GM19324 (cell line): ENCODE results near the gene PLB1.
"Not testable (repeated sequence)": the region's sequence is repeated elsewhere in the genome, so short reads cannot be mapped to it uniquely, and the experiment has no call there.

ENCODE experiments used
- ATAC-seq: cut with Tn5 transposase; IDR thresholded peaks from one replicate; pipeline ENCODE4 v1.9.1; 2021; ENCODE audit warnings: mild to moderate bottlenecking, moderate library complexity; ENCODE audit not compliant: unreplicated experiment, low FRiP score

Gene PLB1

GRCh38 chr2:28656937-28657615 lies 161.2 kb downstream of the PLB1 start:
- ATAC-seq: no peak

GRCh38 chr2:28658369-28658768 lies 162.5 kb downstream of the PLB1 start:
- no peak for ATAC-seq

GRCh38 chr2:28659127-28659526 lies 163.3 kb downstream of the PLB1 start:
- no peak for ATAC-seq

- ATAC-seq: no peak
Measured at GRCh38 chr2:28661589-28662001, 165.7 kb downstream of the PLB1 start.

GRCh38 chr2:28662044-28662443 lies 166.2 kb downstream of the PLB1 start:
- ATAC-seq: no peak

DNA sequence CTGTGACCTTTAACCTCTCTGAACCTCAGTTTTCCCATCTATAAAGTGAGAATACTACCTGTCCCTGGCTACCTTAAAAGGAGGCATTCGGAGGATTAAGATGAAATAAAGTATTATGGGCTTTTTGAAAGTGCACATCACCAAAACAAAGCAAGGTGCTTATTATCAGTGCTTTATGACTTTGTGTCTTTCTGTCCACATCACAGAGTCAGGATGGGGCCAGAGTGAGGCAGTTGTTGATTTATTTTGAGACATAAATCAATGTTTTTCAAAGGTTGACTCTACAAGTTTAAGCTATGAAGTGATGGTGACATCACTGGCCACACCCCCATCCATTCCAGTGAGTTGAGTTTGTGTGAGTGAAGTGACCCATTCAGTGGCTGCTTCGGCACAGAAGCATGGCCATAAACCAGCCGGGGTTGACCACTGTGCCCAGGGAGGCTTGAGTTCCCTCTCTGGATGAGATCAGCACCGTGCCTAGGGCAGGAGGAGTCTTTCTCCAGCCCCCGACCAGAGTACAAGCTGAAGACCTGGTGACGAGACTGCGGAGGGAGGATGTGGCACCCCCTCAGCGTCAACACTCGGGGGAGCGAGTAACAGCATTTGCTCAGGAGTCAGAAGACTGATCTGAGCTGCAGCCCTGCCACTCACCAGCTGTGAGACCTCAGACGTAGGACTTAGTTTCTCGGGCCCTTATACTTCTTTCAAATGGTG lies 166.8 kb downstream of the PLB1 start:
- ATAC-seq: no peak

- no peak for ATAC-seq
Measured at GRCh38 chr2:28663359-28663758, 167.5 kb downstream of the PLB1 start.

DNA sequence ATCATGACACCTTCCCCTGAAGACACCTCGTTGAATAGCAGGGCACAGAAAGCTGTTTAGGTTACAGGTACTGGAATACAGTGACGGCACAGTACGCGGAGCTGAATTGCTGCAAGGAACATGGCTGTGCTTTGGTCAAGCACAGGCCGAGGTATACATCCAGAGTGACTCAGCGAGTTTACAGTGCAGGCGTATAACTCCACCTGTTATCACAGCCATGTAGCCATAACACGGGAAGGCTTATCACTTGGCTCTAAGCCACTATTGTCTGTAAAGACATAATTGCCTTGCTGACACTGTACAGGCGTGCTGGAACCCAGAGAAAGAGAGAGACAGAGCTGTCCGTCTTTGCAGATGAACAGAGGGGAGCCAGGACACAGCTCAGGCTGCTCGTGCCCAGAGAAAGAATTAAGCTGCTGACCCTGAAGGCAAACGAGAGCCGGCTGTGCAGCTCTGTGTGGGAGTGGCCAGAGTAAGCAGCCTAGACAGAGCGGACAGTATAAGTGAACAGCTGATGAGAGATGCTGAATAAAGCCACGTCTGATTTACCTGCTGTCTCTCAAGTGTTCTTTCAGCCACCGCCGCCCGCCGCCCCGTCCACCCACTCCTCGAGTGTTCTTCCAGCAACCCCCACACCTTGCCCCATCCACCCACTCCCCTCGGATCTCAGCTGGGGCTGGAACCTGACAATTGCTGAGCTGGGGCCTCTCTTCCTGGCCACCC lies 168.4 kb downstream of the PLB1 start:
- no peak for ATAC-seq

DNA sequence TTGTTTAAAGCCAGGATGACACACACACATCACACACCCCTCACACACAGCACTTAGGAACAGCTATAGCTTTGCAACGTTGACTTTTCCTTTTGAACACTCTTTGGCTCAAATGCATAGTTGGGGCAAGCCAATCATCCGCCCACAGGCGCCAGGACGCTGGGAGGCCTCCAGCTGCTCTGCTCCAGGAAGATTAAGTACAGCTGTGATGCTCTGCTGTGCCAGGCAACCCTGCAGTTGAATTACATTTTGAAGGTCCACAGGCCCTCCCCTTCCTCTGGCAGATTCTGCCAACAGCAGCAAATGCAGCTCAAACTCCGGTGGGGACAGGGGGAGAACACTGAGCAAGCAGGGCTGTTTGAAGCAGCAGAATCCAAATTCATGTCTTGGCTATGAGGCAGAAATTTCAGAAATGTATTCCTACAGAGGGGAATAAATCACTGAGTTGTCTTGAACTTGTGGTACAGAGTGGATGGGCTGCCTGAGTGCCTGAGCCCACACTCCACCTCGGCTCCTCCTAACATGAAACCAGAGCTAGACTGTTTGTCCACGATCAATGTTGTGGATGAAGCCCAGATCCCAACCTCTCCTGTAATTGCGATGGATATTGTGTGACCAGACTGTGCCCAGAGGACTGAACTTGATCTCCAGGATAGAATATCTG lies 169.3 kb downstream of the PLB1 start:
- ATAC-seq: no peak

- not testable (repeated sequence) for ATAC-seq
Measured at GRCh38 chr2:28665811-28666377, 170.0 kb downstream of the PLB1 start.

GRCh38 chr2:28666496-28667184 lies 170.8 kb downstream of the PLB1 start:
- no peak for ATAC-seq

GRCh38 chr2:28667261-28667660 lies 171.4 kb downstream of the PLB1 start:
- no peak for ATAC-seq

DNA sequence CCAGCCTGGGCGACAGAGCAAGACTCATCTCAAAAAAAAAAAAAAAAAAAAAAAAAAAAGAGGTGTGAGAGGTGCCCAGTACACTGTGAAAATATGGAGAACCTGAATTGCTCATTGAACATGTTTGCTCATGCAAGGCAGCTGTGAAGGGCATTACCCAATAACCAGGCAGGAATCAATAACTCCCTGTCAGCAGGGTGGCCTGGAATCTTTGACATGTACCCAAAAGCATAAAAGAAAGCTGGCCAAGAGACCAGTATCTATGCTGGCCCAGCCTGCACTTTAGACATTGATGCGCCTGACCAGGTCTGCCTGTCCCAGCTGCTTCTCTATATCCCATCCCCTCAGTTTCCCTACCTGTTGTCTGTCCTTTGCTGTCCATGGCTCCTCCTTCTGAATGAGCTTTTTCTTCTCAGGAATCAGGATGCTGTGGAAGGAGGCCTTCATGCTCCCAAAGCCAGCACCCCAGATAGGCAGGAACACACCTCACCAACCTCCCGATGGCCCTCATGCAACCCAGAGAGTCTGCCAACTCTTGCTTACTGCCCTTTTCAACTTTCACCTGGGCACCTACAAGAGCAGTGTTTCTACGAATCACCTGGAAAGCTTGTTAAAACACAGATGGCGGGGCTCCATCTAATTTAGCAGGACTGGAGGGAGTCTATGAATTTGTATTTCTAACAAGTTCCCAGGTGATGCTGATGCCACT lies 172.4 kb downstream of the PLB1 start:
- ATAC-seq: no peak

DNA sequence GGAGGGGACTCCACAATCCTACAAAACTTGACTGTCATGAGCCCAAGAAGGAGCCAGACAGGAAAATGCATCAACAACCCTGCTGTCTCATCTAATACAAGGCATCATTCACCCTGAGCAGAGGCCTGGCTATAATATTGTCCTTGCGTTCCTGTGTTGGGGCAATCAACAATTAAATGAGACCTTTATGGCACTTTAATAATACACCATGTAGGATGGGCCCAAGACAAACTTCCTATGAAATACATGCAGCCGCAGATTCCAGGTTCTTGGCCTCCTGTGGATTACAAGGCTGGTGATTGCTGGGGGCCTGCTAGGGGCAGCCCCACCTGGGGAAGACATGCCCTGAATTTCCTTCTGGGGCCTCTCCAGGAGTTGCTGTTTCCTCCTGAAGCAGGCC lies 173.0 kb downstream of the PLB1 start:
- no peak for ATAC-seq

DNA sequence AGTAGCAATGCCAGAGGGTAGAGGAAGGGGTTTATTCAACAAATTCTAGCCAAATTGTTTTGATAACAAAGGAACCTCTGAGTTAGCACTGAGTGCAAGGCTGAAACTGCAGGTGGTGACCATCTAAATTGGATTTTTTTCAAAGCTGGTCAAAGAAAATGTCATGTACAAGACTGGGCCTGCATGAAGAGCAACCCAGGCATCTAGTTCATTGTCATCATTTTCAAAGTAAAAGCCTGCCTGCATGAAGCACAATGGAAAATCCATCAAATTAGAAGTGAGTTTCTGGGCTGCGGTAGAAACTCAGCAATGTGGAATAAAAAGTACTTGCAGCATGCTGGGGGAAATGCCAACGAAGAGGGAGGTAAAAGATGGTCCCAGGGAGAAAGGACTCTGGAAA lies 175.0 kb downstream of the PLB1 start:
- no peak for ATAC-seq

GRCh38 chr2:28673338-28673737 lies 177.5 kb downstream of the PLB1 start:
- ATAC-seq: no peak

DNA sequence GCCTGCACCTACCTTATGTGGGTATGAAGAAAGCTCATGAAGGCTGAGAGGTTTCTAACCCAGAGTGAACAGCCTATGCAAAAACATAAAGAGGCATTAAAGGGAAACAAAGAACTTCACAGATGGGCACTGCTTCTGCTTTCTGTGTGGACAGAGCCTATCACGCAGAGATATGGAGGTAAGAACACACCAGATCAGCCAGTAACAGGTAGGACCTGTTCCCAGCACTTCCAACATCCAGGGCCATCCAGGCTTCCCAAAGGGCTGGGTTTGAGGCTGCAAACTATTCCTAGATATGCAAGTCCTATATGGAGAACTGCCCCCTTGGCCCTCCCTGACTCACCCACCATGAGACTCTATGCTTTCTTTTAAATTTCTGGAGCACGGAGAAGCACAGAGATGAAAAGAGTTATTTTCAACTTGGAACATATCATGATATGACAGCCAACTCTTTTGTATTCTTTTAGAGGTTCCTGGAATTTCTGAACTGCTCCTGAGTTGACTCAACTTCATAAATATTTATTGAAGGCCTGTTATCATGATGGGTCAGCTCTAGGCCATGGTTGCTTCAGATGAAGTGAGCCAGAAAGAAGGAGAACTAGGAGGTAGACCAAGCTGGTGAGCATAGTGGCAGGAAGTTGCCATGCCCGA lies 178.3 kb downstream of the PLB1 start:
- ATAC-seq: no peak

- ATAC-seq: no peak
Measured at GRCh38 chr2:28674713-28675068, 178.8 kb downstream of the PLB1 start.

- no peak for ATAC-seq
Measured at GRCh38 chr2:28676152-28676835, 180.4 kb downstream of the PLB1 start.
